Measurements from ENCODE around the gene PAPPA2.

GRCh38 chr1:176602388-176603004 is 139.5 kb downstream of the PAPPA2 start:
- no peak for TF ChIP-seq POLR2A (IDR thresholded peaks at IDR 0.05)
- TF ChIP-seq CTCF (IDR thresholded peaks at IDR 0.05): no peak

Measured in breast epithelium (tissue), 3 donors.